ENCODE data around the gene SYTL1.

DNA sequence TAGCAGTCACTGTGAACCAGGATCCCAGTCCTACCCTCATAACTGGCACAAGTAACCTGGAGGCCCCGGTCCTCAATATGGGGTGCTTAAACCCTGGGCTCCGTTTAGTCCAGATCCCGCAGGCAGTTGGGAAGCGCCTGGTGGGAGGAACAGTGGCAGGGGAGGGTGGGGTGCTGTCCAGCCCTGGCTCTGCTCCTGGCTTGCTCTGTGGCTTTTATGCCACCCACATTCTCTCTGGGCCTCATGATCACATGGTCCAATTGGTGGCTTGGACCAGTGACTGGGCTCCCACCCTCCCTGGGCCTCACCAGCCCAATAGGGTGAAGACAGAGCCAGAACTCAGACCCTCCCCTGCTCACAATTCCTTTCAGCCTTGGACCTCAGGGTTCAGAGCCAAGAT, 38.4 kb downstream of the SYTL1 start:
- TF ChIP-seq POLR2AphosphoS5 (IDR thresholded peaks at IDR 0.05; ENCODE audit: insufficient read depth in 1 of 2, low read depth in 1 of 2) = no peak
- TF ChIP-seq, protein P1, sequence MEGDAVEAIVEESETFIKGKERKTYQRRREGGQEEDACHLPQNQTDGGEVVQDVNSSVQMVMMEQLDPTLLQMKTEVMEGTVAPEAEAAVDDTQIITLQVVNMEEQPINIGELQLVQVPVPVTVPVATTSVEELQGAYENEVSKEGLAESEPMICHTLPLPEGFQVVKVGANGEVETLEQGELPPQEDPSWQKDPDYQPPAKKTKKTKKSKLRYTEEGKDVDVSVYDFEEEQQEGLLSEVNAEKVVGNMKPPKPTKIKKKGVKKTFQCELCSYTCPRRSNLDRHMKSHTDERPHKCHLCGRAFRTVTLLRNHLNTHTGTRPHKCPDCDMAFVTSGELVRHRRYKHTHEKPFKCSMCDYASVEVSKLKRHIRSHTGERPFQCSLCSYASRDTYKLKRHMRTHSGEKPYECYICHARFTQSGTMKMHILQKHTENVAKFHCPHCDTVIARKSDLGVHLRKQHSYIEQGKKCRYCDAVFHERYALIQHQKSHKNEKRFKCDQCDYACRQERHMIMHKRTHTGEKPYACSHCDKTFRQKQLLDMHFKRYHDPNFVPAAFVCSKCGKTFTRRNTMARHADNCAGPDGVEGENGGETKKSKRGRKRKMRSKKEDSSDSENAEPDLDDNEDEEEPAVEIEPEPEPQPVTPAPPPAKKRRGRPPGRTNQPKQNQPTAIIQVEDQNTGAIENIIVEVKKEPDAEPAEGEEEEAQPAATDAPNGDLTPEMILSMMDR (IDR thresholded peaks at IDR 0.05) = no peak
- no peak for TF ChIP-seq POLR2A (IDR thresholded peaks at IDR 0.05)
